Transverse colon (tissue), 4 donors: Measurements from ENCODE around the gene KDF1.

Experiments
- EP300 ChIP-seq: sonication (generic); formaldehyde crosslinking; IDR thresholded peaks from one replicate; pipeline ENCODE4 v1.6.1; 2017; ENCODE audit warnings: antibody characterized with exemption, low read depth
- POLR2AphosphoS5 ChIP-seq, 3 donors: sonication (generic); formaldehyde crosslinking; IDR thresholded peaks; one replicate each; pipeline ENCODE4 v1.6.1; 2016; ENCODE audit warnings: antibody characterized with exemption in 3 of 3
- TF ChIP-seq, protein P1 (sequence below), 5 experiments: fragments of 200-600 bp in 3 of 5; fragments of 450-650 bp in 2 of 5; sonication (generic) in 3 of 5; IDR thresholded peaks; 1 replicate in 2 of 5; 2 replicates in 3 of 5; pipeline ENCODE4 v1.5.1; 2016 to 2017; ENCODE audit warnings: antibody characterized with exemption in 5 of 5, inconsistent platforms in 3 of 5, mild to moderate bottlenecking in 2 of 5, moderate library complexity in 1 of 5

DNA sequence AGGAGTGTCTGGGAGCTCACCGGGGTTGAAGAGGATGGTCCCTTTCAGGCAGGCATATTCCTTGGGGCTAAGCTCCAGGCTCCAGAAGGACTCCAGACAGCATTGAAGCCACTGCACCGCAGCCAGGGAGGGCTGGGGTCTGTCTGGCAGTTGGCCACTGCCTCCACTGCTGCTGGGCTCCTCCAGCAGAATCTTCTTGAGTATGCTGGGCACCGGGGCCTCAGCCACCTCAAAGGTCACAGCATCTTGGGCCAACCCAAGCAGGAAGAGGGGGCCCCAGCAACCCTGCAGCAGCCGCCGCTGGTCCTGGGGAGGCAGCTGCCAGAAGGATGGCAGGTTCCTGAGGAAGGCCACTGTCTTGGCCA lies 46.9 kb downstream of the KDF1 start:
- TF ChIP-seq, protein P1, sequence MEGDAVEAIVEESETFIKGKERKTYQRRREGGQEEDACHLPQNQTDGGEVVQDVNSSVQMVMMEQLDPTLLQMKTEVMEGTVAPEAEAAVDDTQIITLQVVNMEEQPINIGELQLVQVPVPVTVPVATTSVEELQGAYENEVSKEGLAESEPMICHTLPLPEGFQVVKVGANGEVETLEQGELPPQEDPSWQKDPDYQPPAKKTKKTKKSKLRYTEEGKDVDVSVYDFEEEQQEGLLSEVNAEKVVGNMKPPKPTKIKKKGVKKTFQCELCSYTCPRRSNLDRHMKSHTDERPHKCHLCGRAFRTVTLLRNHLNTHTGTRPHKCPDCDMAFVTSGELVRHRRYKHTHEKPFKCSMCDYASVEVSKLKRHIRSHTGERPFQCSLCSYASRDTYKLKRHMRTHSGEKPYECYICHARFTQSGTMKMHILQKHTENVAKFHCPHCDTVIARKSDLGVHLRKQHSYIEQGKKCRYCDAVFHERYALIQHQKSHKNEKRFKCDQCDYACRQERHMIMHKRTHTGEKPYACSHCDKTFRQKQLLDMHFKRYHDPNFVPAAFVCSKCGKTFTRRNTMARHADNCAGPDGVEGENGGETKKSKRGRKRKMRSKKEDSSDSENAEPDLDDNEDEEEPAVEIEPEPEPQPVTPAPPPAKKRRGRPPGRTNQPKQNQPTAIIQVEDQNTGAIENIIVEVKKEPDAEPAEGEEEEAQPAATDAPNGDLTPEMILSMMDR (IDR thresholded peaks at IDR 0.05), result no peak
- no peak for TF ChIP-seq POLR2AphosphoS5 (IDR thresholded peaks at IDR 0.05)
- no peak for TF ChIP-seq EP300
